Measurements from ENCODE around the gene NHSL2.
"Not testable (repeated sequence)": the region's sequence is repeated elsewhere in the genome, so short reads cannot be mapped to it uniquely, and the experiment has no call there.

Gene NHSL2

DNA sequence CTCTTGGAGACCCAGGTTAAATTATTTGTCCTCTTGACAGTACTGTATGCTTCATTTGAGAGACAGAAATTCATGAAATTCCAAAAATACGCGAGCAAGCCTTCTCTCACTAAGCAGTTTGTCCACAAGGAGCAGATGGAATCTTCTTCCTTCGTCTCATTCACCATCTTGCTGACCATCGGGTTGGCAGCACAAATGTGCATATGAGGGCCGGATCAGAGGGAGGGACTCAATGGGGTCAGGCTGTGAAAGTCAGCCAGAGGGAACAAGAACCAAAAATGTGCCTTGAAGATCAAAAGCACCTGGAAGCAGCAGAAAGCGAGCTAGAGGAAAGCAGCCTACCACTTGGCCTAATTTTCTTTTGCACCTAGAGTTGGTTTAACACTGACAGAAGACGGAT, 16.4 kb downstream of the NHSL2 start:
- no peak for DNase-seq

DNA sequence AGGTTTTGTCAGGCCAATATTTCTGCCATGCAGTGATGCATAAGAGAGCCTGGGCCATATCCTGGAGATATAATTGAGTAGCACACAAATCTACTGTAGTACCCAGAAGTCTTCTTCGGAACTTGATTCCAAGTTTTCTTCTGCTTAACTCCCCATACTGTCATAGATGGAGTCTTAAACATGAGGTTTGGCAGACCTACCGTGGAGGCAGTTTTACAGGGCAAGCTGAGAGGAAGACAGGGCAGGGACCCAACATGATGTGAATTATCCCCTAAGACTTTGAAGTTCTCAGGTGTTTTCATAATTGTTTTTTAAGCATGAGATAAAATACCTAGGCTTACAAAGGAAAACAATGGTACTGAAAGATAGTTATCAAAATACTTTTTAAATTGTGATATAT, 18.2 kb downstream of the NHSL2 start:
- no peak for DNase-seq

DNA sequence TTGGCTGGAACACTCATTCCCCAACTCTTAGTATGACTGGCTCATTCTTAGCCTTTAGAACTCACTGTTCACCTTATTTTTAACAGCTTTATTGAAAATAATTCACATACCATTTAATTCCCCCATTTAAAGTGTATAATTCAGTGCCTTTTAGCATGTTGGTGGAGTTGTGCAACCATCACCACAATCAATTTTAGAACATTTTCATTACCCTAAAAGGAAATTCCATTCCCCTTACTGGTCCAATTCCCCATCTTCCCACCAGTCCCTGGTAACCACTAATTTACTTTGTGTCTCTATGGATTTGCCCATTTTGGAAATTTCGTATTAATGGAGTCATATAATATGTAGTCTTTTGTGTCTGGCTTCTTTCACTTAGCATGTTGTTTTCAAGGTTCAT, 19.7 kb downstream of the NHSL2 start:
- no peak for DNase-seq

DNA sequence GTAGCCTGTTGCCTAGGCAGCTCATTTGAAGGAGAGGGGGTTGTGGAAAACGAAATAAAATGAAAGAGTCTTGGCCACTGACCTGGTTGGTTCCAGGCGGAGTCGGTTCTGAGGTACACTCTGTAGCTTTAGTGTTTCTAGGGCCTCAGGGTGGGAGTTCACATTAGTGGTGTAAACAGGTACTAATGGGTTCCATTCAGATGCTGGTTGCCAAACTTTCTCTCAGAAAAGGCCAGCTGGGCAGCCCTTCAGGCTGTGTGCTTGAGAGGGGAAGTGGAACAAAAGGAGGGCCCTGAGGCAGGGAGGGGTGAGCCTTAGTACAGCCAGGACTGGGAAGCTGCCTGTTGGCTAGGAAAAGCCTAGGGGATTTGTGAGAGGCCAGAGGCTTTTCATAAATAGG, 24.8 kb downstream of the NHSL2 start:
- no peak for DNase-seq

DNA sequence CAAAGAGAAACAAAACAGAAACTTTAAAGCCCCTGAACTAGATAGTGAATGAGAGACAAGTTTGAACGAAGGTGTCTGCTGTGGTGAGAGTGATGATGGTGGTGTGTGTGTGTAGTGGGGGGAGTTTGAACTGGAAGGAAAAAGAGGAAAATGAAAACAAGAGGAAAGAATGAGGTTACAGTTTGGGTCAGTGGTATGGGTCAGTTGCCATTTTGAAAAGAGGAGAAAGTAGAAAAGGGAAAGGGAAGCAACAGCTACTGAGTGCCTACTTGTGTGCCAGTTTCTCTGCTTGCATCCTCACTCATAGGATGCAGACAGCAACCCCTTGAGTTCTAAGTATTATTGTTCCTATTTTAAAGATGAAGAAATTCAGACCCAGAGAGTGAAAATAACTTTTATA, 26.0 kb downstream of the NHSL2 start:
- DNase-seq: no peak

DNA sequence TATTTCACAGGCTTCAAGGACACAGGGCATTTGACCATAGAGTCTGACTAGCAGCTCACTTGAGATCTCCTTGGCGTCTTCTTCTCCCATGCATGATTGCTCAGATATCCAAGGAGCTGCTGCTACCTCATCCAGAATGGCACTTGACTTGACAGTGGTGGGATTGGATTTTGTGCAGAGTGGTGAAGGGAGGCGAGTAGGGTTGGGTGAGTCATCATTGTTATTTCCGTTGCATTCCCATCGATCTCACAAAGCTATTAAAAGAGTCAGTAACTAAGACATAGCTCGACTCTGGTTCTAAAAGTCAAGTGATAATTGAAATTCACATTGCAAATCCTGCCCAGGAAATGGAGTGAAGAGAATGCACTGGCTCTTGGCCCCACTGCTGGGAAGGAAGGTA, 27.7 kb downstream of the NHSL2 start:
- no peak for DNase-seq

DNA sequence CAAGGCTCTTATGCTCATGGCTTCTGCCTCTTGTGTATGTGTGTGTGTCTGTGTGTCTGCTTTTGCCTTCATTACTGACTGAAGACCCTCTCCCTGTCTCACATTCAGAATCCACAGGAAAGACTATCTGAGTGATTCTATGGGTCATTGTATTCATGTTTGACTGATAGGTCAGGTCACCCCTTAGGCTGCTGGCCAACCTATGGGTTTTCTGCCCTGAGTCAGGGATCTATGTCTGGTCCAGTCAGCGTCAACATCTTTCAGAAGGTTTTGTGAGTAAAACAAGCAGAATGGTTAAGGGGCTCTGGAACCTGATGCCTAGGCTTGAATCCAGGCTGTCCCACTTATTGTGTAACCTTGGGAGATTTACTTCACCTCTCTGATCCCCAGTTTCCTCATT, 30.5 kb downstream of the NHSL2 start:
- DNase-seq: no peak

DNA sequence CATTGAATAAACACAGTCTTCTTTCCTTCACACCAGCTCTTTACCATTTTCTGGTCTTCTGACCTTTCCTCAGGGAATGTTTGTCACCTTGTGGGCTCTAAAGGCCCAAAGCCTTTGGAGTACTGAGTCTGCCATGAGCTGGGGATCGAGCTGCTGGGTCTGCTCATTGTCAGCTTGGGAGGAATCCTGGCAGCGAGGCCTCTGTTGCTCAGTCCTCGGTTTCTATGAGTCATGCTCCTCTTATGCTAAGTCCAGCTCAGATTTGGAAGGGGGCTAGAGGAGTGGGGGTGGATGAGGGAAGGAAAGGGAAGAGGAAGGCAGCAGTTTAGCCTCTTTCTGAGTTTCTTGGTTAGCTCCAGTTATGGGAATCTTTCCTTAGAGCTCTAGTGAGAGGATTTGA, 31.1 kb downstream of the NHSL2 start:
- DNase-seq: peak; percentile 13

DNA sequence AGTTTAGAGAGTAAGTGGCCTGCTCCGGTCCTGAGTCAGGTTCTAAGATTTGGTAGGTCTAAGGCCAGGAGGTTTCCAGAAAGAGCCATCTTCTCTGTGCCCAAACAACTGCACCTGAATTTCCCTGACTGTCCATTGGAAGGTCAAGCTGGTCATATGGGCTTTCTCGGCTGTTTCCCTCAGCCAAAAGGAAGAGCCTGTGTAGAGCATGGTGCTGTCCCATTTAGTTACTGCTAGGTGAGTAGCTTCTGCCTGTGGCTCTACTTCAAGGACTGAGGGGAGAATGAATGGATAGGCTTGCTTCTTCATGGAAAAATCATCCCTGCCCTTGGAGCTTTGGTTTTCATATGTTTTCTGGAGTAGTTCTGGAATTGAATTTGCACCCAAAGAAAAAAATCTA, 33.7 kb downstream of the NHSL2 start:
- DNase-seq: no peak

DNA sequence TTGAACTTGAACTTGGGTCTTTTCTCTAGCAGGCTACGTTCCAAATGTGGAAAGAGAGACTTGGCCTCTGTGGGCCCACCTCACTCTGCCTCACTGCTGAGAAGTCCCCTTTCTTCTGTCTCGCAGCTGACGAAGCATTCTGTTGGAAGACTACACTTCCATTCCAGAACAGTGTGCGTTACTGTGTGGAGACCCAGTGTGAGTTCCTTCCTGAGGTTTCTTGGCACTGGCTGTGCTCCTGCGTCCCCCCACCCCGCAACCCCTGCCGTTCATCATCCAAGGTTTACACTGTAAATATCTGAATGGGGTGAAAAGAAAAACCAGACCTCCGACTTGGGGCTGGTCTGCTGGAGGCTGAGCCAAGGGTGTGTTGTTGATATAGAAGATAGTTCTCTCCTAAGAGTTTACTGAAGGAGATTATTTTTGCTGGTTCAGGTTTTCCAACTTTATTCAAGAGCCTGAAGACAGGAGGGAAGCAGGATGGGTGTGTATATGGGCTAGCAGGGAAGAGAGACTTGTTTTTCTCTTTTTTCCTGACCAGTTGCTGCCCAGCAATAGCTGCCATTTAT, 34.7 kb downstream of the NHSL2 start:
- no peak for DNase-seq

DNA sequence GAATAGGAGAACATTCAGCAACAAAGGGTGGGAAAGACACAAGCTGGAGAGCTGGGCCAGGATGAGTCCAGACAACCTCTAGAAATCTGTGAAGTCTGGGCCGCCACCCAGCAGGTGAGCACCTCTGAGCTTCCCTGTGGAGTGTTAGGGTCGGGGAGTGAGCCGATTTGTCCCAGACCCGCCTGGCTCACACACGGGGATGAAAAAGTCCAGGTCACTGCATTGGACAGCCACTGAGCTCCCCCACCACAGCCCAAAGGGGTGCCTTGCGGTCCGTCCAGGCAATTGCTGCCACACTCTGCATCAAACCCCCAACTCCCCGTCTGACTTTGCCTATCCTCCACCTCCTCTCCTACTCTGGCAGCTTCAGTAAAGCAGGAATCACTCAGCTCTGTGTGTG, 38.7 kb downstream of the NHSL2 start:
- no peak for DNase-seq

DNA sequence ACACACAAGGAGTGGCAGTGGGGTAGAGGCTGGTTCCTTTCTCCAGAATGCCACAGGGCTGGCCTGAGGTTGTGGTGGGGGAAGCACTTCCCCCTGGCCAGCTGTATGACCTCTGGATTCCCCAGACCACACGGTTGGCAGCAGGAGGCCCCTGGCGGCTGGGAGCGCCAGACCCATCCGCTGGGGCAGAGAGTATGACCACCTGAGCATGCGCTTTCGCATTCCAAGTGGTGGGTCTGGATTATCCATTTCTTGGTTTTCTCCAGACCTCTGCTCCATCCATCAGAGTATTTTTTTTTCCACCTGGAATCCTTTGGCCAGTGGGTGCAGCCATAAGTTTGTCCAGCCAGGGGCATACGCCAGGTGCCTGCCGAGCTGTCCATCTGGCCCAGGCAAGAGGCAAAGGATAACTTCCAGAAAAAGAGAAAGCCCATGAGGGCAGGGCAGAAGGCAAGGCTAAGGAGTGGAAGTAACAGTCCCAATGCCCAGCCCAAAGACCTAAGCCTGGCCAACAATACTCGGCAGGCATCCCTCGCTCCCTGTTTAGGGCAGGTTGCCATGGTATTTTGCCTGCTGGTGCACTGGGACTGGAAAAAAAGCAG, 39.3 kb downstream of the NHSL2 start:
- no peak for DNase-seq

DNA sequence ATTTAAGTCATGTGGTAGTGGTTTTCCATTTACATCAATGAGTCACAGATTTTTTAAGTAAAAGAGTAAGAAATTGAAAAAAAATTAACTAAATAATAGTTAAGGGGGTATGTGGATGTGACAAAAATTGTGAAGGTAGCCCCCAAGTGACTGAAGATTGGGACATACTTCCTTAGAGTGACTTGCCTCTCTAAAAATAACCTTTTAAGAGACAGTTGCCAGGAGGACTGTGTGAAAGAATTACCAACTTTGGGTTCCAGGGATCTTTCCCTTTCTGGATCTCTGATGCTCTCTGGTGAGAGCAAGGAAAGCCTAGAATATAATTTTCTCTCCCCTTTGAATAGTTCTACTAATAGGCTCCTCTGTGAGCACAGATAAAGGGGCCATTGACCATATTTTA, 42.7 kb downstream of the NHSL2 start:
- DNase-seq: no peak

DNA sequence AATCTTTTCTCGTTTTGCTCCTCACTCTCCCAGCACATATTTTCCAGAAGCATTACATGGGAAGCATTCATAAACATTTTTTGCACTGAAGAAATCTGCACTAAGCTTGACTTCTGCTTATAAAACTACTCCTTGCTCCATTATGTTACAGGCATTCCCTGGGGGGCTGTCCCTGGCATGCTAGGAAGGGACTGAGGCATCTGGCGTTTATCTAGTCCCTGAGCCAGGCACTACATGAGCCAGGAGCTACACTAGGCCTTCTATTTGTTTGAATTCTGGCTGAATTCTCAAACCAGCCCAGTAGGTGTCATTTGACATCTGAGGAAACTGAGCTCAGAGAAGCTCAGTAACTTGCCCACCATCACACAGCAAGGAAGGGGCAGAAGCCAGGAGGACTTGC, 43.3 kb downstream of the NHSL2 start:
- no peak for DNase-seq

DNA sequence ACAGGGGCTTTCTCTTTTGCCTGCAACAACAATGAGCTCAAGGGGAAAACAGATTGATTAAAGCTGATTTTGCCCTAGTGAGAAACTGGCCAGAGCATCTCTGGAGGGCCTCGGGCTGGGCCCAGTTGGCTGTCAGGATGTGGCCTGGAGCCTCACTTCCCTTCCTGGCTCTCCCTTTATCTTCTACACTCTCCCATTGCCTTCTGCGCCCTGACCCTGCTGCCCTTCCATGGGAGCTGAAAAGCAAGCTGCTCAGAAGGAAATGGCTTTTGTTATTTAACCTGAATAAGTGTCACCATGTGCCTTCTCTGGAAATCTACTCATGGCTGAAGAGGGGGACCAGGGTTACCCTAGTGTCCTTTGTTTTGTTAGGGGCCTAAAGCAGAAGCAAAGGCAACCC, 43.8 kb downstream of the NHSL2 start:
- no peak for DNase-seq

DNA sequence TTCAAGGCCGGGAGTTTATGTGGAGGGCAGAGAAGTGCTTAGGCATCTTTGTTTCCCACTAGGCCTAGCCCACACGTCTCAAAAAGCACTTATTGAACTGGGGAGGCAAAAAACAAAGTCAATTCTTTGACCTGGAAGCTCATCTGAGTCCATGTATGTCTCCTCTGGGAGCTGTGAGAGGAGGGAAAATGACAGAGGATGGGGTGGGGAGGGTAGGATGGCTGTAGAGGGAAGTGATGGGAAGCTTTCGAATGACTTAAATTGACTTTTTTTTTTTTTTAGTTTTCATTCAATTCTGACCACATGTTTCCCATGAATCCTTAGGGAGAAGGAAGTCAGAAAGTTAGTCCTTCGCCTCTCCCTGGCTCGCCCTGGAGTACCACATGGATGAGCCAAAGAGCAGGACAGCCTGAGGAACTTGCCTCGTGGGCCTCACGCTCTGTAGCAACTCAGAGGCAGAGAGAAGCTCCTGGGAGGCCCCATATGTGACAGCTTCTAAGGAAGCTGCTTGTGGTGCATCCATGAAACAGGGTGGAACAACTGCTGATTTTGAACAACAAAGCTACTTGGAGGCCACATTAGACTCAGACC, 45.0 kb downstream of the NHSL2 start:
- no peak for DNase-seq

DNA sequence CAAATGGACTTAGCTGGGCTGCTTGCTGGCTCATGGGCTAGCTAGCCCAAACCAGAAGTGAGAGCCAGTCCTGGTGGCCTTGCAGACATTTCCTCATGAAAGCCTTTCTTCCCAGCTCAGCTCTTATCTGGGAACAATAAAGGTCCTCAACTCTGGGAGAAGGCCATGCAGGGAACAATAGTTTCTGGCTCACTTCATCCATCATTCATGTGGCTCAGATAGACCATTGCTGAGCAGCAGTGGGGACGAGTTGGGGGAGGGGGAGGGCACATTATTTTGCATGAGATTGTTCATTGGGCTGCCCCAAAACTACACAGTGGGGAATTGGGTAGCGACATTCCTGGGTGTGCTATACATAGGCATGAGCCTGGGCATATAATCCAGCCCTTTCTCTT, 47.6 kb downstream of the NHSL2 start:
- no peak for DNase-seq

DNA sequence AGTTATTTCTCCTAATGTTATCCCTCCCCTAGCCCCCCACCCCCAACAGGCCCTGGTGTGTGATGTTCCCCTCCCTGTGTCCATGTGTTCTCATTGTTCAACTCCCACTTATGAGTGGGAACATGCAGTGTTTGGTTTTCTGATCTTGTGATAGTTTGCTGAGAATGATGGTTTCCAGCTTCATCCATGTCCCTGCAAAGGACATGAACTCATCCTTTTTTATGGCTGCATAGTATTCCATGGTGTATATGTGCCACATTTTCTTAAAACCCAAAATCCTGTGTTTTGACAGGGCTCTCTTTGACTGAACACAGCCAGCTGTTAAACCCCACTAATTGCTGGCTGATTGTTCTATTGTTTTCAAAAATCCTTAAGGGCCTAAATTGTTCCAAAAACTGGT, 53.5 kb downstream of the NHSL2 start:
- DNase-seq: not testable (repeated sequence)

DNA sequence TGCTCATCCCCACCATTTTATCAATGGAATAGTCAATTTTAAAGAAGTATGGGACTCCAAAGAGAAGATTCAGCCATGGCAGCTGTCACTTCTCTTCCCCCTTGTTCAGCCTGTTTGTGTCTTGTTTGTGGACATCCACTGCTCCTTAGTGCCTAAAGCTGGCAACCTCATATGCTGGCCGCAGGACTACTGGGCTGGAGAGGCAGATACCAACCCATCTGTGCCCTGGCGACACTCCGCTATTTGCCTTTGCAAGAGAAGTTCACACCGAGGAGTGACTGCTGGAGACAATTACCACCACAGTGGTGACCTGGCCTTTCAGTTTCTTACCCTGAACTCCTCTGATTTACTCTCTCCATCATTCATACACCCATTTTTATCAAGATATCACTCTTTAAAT, 64.3 kb downstream of the NHSL2 start:
- DNase-seq: no peak

DNA sequence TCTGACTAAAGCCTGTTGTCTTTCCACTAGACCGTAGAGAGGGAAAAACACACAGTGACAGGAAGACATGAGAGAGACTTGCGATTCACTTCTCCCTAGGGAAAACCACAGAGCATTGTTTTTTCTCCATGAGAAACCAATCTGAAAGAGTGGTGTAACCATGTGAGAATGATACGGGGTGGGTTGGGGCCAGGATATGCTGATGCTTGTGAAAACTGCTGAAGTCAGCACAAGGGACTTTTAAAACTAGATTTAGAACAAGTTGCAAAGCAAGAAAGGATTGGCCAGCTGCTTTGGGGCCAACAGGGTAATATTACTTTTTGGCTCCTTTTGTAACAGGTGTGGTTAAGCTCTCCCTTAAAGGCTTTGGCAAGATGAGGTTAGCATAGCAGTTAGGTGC, 66.1 kb downstream of the NHSL2 start:
- no peak for DNase-seq

DNA sequence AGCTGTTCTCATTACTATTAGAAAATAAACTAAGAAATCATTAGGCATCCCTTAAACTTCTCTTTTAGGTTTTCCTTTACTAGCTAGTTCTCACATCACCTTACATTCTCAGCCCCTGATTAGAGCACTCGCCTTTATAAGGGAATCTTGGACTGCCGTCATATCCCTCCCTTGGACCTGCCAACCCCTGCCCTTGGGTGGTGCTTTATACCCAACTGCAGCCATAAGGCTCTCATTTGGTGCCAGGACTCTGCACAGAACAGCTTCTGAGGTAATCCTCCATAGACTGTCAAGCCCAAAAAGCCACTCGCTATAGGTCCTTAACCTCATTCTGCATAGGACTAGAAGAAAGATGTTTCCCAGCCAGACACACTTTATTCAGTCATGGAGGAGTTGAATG, 67.5 kb downstream of the NHSL2 start:
- no peak for DNase-seq

DNA sequence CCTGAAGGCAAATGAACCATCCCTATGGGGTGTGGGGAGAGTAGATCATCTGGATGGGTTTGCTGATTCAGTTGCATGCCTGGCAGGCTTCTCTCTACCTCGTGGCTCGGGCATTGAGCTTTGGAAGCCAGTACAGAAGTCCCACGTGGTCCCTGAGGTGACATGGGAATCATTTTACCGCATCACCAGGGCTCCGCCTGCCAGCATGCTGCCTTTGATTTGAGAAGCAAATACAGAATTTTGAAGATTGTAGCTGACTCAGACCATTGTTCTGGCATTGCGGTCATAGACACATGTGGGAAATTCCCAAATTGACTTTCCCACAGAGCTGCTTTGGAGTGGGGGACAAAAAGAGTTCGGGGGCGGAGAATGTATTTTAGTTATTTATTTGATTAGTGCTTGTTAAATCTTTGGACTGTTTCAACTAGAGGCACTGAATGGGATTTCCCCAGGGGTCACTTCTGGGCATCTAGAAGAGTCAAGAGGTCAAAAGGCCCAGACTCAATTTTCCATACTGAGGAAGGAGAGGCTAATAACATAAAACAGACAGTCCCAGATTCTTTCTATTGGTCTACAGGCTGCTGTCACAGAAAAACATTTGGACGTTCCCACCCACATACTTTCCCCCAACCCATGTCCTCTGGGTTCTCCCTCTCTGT, 79.3 kb downstream of the NHSL2 start:
- peak; percentile 24 for DNase-seq

DNA sequence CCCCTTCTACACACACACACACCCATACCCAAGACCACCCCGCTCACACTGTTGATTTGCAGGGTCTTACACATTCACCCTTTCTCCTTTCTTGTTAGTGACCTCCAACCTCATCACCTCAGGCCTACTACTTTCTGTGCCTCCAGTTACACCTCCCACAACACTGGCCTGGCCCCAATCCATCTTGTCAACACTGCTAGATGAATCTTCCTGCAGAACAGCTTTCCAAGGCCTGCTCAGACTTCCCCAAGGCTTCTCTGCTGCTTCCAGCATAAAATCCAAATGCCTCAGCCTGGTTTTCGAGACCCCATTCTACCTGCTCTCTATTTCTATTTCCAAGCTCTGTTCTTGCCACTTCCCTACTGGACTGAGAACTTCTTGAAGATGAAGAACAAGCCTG, 79.9 kb downstream of the NHSL2 start:
- DNase-seq: no peak

DNA sequence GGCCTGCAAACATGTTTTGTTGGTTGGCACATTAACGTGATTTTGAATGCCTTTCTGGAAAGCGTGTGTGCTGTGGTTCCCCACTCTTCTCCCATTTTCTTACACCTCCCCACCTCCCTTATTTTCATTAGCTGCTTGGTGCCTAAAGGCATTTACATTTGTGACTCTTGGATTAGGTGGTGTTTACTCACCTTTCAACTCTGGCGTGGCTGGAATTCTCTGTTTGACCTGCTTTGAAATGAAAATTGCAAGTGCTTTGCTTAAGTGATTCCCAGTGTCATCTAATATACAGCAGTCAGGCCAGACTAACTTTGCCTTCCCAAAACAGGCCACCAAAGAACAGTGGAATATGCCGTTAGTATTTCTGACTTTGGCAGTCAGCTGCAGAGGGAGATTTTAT, 80.5 kb downstream of the NHSL2 start:
- DNase-seq: no peak

DNA sequence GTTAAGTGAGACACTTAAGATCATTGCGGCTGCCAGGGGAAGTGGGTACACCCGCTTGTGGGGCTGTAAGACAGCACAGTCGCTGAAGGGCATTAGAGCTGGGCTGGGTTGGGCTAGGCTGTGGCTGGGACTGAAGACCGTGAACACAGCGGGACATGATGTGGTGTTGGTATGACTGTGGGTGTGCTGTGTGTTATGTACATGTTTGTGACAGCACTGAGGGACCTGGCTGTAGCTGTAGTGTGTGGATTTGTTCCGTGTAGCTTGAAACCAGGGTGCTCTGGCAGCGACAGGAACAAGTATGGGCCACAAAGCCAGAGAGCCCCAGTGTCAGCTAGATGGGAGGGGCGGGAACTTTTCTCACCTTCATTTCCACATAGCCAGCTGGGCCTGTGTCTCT, 82.1 kb downstream of the NHSL2 start:
- no peak for DNase-seq

Data from amniotic stem cell (primary cell).